HL-60 (cell line): ENCODE results near the gene NOS1AP.

Experiments used
- POLR2AphosphoS5 ChIP-seq: IDR thresholded peaks from 2 replicates; pipeline ENCODE4 v1.6.1; 2012; ENCODE audit warnings: low read depth
- REST ChIP-seq: IDR thresholded peaks from 2 replicates; pipeline ENCODE4 v1.6.1; 2012; ENCODE audit warnings: low read depth; ENCODE audit not compliant: insufficient replicate concordance
- SPI1 ChIP-seq: IDR thresholded peaks from 2 replicates; pipeline ENCODE4 v1.6.1; 2012; ENCODE audit warnings: low read depth, mild to moderate bottlenecking, borderline replicate concordance
- TF ChIP-seq, protein P1 (sequence below): IDR thresholded peaks from one replicate; pipeline ENCODE4 v1.5.1; 2011; ENCODE audit warnings: low read length, control low read depth, inconsistent platforms; ENCODE audit not compliant: insufficient read depth

GRCh38 chr1:162130308-162130707, 60.8 kb downstream of the NOS1AP start:
- TF ChIP-seq, protein P1, sequence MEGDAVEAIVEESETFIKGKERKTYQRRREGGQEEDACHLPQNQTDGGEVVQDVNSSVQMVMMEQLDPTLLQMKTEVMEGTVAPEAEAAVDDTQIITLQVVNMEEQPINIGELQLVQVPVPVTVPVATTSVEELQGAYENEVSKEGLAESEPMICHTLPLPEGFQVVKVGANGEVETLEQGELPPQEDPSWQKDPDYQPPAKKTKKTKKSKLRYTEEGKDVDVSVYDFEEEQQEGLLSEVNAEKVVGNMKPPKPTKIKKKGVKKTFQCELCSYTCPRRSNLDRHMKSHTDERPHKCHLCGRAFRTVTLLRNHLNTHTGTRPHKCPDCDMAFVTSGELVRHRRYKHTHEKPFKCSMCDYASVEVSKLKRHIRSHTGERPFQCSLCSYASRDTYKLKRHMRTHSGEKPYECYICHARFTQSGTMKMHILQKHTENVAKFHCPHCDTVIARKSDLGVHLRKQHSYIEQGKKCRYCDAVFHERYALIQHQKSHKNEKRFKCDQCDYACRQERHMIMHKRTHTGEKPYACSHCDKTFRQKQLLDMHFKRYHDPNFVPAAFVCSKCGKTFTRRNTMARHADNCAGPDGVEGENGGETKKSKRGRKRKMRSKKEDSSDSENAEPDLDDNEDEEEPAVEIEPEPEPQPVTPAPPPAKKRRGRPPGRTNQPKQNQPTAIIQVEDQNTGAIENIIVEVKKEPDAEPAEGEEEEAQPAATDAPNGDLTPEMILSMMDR, result no peak
- TF ChIP-seq POLR2AphosphoS5 (no peak), REST (no peak), SPI1 (no peak)
